Activated gamma-delta T cell (primary cell): ENCODE data around the gene H6PD.

Experiments
- DNase-seq: peaks from one replicate; lab custom pipeline; 2025; lab: John Stamatoyannopoulos, UW

H6PD gene

DNA sequence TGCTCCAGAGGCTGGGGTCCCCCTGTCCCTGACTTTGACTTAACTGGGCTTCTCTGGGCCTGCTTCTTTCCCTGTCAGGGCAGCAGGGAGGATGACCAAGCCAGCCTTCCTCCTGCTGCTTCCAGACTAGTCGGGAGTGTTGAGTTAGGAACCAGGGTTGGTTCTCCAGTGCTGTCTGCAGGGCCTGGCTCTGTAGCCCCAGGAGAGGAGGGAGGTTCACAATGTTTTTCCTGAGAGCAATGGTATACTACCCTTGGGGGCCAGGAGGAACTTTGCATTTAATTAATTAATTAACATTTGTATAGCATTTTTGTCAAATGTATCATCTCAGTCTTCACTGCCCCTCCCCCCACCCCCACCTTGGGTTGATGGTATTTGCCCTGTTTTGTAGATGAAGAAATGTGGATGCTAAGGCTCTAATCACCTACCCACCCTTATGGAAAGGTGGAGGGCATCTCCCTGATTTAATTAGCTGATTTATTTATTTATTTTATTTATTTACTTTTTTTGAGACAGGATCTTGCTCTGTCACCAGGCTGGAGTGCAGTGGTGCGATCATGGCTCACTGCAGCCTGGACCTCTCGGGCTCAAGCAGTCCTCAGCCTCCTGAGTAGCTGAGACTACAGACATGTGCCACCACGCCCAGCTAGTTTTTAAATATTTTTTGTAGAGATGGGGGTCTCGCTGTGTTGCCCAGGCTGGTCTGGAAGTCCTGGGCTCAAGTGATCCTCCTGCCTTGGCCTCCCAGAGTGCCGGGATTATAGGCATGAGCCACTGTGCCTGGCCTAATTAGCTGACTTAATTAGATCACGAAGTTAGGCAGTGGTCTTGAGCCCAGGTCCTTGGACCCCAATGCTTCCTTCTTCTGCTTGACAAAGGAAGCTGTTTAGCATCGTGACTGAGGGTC, 6.6 kb downstream of the H6PD start:
- no peak for DNase-seq

DNA sequence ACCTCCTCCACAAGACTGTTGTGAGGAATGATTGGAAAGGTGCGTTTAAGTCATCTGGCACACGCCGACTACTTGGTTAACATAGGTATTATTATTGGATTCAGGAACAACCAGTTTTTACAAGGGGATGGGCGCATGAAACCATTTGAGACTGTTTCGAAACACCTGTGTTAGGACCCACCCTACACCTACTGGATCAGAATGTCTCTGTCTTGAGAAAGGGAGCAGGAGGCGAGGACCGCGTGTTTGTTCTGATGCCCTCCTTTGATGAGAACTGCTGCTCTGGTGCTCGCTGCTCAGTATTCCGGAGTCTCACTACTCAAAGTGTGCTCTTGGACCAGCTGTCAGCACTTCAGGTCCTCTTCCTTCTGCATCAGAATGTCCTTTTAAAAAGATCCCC, 7.3 kb downstream of the H6PD start:
- DNase-seq: no peak

DNA sequence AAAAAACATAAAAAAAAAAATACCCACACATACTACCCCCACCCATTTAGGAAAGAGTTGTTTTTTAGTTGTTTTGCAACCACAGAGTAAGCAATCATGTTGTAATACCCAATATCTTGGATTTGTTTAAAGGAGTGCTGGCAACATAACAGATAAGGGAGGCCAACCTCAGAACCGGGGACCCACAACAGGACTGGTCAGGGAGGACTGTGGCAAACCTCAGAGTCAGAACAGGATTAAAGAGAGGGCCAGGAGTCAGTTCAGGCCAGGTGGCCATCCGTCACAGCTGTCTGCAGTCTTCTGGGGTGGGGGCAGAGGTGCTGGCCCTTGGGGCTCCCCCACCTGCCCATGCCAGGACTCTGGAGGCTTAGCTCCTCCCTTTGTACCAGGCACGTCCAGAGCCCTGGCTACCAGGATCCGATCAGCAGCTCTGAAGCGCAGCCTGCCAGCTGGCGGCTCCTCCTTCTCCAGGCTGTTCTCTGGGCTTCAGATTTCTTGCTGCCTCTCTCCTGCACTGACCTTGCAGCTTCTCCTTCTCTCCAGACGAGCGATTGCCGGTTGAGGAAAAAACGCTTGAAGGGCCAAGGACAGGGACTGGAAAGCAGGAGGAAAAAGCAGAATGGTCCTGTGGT, 7.9 kb downstream of the H6PD start:
- no peak for DNase-seq

DNA sequence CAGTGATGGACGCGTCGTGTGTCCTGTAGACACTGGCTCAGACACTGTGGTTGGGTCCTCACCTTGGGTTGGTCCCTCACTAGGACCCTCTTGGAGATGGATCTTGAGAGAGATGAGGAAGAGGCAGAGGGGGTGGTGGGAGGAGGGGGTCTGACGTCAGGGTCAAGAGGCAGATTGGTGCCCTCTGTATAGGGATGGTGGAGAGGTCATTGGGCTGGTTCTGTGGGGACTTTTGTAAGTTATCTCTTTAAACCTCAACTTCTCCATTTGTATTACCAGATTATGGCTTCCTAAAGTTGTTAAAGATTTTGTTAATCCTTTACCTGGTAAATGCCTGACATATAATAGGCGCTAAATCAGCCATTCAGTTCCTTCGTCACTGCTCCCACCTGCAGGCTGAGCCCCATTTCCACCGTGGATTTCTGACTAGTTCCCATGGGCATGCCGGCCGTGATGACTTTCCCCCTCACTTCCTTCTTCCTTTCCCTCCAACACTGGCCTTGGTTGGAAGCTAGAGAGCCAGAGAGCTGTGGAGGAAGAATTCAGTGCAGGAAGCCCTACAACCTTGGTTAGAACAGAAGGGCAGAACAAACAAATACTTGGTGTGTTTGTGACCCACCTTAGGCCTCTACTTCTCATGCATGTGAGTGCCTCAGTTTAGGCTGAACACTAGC, 8.6 kb downstream of the H6PD start:
- DNase-seq: no peak

DNA sequence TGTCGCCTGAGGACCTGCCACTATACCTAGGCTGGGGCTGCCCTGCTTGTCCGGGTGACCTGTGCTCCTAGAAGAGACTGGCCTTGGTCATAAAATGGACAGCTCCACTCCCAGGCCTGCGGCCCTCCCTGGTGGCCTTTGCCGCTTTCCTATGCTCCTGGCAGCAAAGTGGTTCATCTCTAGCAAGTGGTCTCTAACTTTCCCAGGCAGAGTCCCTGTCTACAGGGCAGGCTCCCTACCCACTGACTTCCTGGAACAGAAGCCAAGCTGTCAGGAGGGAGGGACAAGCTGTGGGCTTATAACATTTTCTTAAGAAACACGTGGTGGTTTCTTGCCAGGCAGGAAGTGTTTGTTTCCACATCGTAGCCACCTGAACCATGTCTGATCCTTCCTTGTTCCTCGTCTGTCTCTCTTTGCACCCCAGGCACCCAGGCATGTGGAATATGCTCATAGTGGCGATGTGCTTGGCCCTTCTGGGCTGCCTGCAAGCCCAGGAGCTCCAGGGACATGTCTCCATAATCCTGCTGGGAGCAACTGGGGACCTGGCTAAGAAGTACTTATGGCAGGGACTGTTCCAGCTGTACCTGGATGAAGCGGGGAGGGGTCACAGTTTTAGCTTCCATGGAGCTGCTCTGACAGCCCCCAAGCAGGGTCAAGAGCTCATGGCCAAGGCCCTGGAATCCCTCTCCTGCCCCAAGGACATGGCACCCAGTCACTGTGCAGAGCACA, 10.1 kb downstream of the H6PD start:
- DNase-seq: no peak

DNA sequence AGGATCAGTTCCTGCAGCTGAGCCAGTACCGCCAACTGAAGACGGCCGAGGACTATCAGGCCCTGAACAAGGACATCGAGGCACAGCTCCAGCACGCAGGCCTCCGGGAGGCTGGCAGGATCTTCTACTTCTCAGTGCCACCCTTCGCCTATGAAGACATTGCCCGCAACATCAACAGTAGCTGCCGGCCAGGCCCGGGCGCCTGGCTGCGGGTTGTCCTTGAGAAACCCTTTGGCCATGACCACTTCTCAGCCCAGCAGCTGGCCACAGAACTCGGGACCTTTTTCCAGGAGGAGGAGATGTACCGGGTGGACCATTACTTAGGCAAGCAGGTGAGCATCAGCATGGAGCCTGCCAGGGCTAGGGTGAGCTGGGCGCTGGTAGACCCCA, 10.7 kb downstream of the H6PD start:
- DNase-seq: no peak

DNA sequence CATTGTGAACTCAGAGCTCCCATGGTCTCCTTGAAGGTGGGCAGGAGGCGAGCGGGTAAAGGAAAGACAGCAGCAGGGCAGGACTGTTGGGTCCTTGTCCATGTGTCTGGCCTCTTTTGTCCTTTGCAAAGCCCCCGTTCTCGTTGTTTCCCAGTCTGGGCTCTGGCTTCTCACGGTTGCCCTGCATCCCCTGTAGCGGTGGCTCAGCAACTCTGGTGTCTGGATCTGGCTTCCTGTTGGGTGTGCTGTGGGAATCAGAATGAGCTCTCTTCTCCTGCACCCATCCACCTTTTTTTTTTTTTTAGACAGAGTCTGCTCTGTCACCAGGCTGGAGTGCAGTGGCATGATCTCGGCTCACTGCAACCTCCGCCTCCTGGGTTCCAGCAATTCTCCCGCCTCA, 11.1 kb downstream of the H6PD start:
- no peak for DNase-seq

DNA sequence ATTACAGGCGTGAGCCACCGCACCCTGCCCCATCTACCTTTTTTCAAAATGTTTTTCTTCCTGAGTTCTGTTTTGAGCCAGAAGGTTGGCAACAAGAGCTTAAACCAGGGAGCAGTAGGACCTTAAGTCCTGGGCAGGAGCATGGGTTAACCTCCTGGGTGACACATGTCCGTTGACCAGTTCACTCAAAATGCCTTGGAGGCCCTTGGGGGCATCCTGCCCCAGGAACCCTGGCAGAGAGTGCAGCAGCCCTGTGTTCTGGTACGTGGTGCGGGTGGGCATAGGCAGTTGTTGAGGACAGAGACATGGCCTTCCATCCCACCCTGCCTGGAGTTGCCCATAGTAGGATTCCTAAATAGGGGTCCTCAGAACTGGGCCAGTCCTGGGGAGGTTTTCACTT, 11.6 kb downstream of the H6PD start:
- DNase-seq: no peak

DNA sequence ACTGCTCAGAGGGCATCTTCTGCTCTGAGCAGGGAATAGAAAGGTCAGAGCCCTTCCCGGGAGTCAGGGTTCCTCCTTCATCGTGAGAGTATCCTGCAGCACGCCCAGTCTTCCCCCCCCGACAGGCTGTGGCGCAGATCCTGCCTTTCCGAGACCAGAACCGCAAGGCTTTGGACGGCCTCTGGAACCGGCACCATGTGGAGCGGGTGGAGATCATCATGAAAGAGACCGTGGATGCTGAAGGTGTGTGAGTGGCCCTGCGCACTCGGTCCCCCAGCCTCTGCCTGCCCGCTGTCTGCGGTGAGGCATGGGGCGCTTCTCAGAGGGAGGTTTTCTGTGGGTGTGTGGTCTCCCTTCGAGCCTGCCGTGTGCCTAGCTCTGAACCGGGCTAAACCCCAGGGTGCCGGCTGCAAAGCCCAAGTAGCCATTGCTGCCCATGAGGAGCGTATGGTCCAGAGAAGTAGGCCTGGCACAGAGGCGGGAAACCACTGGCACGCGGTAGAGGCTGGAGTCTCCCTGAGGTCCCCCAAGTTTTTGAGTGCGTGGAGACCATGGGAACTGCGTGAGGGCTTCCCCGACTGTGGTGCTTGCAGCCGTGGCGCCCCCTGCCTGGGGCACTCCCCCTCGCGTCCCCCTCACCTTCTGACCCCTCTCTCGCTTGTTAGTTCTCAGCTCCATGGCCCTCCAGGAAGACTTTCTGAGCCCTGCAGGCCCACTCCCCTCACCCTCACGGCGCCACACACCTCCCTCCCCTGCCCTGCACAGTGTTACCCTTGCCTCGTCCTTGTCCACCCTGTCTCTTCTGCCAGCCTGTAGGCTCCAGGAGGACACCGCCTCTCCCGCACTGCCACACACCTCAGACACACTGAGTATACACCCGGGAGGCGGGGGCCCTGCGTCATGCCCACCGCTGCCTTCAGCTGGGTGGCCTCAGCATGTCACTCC, 12.5 kb downstream of the H6PD start:
- no peak for DNase-seq

DNA sequence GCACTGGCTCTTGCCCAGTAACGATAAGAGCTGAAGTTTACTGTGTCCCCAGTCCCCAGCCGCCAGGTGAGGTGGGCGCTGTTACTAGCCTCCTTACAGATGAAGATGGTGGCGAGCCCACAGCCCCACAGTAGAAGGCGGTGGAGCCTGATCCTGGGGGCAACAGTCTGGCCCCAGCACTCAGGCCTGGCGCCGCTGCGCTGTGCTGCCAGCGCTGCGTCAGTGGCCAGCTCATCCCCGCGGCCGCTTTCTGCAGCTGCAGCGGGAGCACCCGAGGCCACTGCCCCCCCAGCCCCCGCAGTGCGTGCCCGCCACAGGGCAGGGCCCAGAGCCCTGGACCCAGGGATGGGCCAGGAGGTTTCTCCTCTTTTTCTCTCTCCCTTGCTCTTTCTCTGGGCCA, 13.3 kb downstream of the H6PD start:
- DNase-seq: no peak

DNA sequence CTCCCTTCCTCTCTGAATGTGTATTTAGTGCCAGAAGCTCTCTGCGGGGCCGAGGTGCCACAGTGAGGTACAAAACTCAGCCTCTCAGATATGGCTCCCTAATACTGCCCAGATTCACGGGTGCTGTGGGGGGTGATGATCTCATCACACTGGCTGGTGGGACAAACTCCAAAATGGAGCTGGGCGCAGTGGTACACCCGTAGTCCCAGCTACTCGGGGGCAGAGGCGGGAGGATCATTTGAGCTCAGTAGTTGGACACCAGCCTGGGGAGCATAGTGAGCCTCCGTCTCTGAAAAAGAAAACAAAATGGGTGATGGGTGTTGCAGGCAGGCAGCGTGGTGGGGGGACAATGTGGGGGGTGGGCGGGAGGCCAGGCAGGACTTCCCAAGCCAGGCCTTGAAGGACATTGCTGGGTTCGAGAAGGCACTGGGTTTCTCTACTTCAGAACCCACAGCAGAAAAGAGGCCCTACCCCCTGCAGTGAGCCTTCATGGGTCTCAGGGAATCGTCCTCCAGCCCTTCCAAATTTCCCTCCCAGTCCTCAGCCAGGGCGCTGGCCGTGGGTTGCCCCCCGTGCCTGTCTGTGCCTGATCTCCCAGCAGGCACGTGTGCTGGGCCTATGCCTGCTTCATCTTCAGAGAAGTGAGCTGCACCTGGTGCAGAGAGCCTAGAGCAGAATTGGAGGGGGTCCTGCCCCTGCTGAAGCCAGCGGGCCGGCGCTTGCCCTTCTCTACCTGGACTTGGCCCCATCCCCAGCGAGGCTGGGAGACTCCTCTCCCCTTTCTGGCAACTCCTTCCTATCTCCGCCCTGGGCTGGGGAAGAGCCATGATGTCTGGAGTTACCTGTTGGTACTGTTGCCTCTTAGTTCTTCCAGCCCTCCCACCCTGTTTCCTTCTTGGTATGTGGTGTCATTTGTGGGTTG, 14.0 kb downstream of the H6PD start:
- DNase-seq: no peak

DNA sequence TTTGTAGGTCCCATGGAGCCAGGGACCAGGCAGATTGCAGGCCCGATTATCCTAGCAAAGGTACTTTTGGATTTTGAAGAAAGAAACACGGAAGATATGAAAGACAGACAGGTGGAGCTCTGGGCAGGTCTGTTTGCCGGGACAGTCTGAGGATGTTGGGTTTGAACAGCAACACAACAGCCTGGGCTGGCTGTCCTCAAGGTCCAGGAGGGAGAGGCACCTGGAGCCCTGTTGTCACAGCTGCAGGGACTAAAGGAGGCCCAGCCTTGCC, 14.6 kb downstream of the H6PD start:
- DNase-seq: no peak

DNA sequence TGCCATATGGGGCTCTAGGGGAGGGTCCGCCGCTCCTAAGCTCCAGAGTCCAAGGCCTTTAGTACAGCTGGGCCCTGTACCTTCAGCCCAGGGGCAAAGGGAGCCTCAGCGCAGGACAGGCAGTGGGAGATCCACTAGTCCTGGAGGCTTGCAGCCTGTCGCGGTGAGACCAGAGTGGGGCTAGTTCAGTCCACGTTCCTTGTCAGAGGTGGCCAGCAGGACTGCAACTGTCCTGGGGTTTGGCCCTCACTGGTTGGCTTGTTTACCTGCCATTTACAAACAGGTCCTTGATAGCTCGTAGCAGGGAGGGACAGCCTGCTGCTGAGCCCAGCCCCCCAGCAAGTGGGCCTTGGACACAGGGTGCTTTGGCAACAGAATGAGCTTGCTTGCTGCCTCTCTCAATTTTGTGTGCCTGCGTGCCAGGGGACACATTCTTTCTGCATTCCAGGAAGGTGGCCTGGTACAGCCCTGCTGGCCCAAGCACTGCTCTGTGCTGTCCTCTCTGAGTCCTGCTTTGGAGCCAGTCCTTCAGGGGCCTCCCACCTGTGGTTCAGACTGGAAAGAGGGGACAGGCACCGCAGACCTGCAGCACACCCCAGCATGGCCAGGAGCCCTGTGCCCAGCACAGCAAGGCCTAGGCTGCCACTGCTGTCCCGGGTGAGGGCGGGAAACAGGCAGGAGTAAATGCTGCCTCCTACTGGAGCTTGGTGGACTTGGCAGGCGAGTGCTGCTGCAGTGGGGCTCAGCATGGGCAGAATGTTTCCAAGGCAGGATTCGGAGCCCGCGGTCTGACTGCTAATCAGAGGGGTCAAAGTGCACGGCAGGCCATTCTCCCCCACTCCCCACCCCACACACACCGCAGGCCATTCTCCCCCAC, 15.2 kb downstream of the H6PD start:
- DNase-seq: no peak

DNA sequence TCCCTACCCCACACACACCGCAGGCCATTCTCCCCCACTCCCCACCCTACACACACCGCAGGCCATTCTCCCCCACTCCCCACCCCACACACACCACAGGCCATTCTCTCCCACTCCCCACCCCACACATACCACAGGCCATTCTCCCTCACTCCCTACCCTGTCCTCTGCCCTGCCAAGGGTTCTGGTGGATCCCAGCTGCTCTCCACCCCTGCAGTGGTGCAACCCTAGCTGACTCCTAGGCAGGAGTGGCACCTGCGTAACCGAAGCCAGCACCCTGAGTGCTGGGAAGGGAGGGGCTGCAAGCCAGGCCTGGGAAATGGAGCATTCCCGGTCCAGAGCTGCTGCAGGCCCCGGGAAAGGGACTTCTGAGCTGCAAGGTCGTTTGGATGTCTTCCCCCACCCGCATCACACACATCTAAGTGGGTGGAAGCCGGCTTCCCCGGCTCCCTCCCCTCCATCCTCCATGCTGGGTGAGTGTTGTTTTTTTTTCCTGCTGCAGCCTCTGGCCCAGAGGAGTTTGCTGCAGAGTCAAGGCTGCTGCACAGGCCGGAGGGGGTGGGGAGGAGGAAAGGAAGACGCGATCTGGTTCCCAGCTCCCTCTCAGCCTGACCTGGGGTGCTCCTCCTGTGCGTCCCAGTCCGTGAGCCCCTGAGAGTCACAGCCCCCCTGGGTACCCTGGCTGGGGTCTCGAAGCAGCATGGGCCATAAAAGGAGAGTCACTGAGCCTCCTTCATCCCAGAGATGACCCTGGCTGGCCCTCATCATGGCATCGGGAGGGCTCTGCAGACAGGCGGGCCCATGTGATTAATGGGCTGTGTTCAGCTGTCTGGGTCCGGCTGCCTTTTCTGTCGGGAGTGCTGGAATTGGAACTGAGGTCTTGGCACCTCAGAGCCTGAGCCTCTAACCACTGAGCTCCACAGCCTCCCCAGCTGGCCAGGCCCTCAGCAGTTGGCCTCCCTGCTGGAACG, 16.1 kb downstream of the H6PD start:
- no peak for DNase-seq

DNA sequence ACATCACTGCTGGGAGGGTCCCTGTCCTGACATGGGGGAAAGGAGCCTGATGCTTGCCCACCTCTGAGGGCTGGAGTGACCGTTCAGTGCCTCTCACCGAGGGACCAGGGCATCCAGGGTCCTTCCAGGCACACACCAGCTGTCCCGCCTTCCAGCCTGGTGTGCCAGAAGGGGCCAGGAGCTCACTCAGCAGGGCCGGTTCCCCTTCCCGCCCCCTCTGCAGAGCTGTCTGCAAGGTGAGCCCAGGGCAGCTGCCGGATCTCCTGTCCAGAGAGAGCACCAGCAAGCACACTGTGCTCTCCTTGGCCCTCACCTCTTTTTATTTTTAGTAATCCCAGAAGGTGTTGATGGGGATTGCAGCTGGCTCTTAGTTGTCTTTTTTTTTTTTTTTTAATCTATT, 16.9 kb downstream of the H6PD start:
- no peak for DNase-seq

DNA sequence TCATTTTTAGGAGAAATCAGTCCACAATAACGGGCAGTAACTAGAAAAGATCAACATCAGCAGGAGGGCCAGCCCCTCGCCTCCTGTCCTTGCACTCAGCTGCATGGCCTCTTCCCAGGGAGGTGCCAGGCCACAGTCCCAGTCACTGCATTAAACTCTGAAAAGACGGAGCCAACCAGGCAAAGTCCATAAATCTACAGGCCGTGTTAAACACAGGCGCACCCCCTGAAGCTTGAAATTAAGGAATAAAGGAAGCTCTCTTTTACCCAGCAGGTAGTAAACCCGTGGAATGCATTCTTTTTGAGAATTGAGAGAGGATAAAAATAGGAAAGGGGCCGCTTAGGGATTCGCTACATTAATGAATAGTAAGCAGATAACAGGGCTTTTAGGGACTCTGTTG, 18.4 kb downstream of the H6PD start:
- DNase-seq: no peak

DNA sequence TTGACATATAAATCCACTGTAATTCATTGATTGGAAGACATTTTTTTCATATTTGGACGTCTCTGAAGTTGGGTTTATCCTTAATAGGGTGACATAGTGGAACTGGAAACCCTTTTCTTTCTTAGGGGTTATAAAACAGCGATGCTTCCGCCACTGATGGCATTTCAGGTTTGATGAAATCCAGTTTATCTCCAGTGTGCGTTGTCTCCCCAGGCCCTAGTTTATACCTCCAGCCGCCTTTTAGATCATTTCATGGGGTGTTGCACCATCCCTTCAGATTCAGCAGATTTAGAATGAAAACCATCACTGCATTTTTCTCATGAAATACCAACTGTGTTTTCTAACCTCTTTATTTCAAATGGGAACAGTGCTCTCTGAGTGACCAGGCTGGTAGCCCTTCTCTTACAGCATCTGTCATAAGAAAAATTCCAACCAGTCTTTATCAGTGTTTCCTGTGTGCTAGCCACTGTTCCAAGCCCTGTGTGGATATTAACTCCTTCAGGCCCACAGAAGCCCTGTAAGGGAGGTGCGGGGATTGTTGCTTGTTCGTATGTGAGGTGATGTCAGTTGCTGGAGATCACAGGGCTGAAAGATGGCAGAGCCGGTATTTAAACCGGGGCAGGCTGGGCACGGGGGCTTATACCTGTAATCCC, 19.0 kb downstream of the H6PD start:
- DNase-seq: no peak

DNA sequence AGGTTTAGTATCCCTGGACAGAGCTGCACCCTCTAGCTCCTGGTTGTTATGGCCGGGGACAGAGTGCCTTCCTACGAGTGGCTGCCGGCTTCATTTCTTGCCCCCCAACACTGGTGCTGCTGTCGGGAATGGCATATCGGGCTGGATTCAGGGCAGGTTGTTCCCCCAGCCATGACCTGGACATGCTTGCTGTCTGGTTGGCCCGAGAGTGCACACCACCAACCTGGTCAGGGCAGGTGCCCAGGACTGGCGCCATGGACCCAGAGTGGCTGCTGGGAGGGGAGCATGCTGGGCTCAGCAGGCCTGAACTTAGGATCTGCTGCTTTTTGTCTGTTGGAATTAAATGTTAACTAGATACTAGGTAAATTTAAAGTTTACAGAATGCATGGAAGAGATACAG, 21.8 kb downstream of the H6PD start:
- no peak for DNase-seq
